GM18505 (cell line): ENCODE data around the gene RPUSD1.
"Not testable (repeated sequence)": the region's sequence is repeated elsewhere in the genome, so short reads cannot be mapped to it uniquely, and the experiment has no call there.

ENCODE experiments used
- ATAC-seq: cut with Tn5 transposase; IDR thresholded peaks from one replicate; pipeline ENCODE4 v1.9.1; 2021; ENCODE audit not compliant: unreplicated experiment
- POLR2A ChIP-seq: IDR thresholded peaks from 4 replicates; pipeline ENCODE4 v1.6.1; 2011; ENCODE audit warnings: borderline replicate concordance; ENCODE audit not compliant: insufficient read depth, insufficient read length; ENCODE audit errors: extremely low read depth

Gene RPUSD1

DNA sequence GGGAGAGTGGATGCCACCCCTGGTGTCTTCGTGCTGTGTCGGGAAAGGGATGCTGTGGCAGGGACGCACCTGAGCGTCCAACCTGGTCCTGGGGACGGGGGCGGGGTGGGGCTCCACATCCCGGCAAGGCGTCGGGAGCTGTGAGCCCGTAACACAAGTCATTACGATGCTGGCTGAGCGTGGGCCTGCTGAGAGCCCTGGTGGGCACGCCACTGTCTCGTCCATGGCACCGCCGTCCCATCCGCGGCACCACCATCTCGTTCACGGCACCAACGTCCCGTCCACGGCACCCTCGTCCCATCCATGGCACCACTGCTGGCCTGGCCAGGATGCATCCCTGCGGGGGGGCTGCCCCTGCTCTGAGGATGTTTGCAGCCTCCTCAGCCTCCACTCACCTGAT lies 36.4 kb upstream of the RPUSD1 start:
- TF ChIP-seq POLR2A = no peak
- no peak for ATAC-seq

GRCh38 chr16:824194-824593 lies 36.0 kb upstream of the RPUSD1 start:
- TF ChIP-seq POLR2A = no peak
- ATAC-seq = no peak

DNA sequence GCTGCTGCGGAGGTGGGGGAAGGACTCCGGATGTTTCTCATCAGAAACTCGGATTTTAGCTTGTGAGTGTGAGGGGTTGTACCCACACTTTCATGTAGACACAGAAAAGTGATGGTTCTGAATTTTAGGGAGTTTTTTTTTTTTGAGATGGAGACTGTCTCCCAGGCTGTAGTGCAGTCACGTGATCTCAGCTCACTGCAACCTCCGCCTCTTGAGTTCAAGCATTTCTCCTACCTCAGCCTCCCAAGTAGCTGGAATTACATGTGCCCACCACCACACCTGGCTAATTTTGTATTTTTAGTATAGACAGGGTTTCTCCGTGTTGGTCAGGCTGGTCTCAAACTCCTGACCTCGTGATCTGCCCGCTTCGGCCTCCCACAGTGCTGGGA lies 34.7 kb upstream of the RPUSD1 start:
- ATAC-seq = no peak

DNA sequence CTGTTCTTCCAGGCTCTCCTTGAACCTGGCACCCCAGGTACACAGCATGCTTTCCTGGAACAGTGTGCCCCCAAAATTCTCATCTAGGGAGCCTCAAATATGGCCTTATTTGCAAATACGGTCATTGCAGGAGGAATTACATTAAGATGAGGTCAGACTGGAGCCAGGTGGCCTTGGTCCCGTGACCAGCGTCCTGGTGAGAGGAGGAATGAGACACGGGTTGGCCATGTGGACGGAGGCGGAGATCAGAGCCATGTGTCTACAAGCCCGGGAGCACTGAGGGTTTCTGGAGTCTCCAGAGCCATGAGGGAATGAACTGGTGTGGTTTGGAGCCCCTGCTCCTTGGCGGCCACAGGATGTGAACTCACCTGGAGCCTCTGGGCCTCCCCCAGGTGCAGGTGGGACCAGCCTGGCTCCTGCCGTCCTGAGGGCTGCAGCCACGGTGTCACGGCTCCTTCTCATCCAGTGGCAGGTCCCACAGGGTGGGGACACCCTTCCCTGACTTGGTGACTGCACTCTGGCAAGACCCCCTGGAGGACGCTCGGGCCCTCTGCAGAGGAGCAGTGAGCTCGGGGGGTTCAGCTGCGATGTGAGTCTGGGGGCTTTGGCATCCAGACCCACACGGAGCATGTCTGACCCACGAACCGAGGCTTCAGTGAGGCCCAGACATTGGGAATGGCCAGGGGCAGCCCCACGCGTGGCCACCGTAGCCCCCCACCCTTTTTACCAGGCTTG lies 34.2 kb upstream of the RPUSD1 start:
- no peak for ATAC-seq
- no peak for TF ChIP-seq POLR2A

More for the DNA sequence above, 34.7 kb upstream of the RPUSD1 start:
- TF ChIP-seq POLR2A = no peak

- TF ChIP-seq POLR2A = no peak
- ATAC-seq = no peak
These were observed 33.6 kb upstream of the RPUSD1 start for GRCh38 chr16:821751-822150.

DNA sequence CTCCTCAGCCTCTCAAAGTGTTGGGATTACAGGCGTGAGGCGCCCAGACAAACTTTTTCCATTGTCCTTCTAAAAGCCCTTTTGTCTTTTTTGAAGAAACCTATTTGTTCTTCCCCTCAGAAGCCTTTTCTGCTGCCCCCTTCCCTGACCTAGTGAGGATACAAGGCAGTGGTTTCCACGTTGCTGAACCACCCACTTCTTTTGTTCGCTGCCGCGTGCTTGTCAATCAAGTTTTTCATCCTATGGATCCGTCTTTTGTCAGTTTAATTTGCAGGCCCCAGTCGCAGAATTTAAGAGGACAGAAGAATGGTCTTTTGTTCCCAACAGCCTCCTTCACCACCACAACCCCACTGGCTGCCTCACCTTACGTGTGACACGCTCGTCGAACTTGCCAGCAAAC lies 32.6 kb upstream of the RPUSD1 start:
- no peak for ATAC-seq
- no peak for TF ChIP-seq POLR2A

DNA sequence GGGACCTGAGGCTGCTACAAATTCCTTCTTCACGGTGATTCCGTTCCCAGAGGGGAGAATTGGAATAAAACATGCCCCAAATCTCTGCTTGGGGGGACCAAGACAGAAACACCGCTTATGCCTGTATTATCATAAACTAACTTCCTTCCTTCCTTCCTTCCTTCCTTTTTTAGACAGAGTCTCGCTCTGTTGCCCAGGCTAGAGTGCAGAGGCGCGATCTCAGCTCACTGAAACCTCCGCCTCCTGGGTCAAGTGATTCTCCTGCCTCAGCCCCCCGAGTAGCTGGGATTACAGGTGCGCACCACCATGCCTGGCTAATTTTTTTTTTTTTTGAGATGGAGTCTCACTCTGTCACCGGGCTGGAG lies 31.8 kb upstream of the RPUSD1 start:
- ATAC-seq = not testable (repeated sequence)

DNA sequence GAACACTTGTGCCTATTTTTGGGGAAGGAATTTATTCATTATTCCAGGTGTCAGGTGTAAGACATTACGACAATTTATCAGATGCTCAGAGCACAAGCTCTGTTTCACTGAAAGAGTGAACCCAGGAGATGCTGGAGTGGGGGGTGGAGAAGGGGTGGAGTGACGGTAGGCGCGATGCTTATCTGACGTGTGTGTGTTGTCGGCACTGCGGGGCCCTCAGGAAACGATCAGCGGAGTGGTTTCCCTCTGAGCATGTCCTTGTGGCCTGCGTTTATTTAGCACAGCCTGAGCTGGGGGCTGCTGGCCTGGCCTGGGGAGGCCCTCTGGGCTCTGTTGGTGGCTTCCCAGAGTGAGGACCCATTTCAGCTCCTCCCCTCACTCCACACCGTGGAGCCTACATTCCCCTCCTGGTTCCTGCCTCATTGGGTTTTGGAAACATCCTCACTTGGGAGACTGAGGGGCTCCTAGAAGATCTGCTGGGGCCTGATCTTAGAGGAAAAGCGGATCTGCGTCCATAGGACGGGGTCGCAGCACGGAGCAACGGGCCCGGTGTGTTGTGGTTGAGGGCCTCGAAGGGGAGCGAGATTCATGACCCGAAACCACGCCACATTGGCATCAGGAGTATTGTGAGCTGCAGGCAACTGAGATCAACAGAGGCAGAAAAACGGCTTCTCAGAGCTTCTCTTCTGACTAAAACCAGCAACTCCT lies 31.3 kb upstream of the RPUSD1 start:
- no peak for TF ChIP-seq POLR2A
- ATAC-seq = no peak

DNA sequence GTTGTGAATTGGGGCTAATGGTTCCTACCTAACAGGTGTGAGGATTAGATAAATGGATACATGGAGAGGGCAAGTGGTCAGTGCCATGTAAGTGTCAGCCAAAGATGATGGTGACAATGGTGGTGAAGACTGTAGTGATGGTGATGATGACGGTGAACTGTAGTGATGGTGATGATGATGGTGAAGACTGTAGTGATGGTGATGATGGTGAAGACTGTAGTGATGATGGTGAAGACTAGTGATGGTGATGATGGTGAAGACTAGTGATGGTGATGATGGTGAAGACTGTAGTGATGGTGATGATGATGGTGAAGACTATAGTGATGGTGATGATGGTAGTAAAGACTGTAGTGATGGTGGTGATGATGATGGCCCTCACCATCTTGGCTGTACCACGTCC lies 30.4 kb upstream of the RPUSD1 start:
- ATAC-seq = no peak
- no peak for TF ChIP-seq POLR2A

DNA sequence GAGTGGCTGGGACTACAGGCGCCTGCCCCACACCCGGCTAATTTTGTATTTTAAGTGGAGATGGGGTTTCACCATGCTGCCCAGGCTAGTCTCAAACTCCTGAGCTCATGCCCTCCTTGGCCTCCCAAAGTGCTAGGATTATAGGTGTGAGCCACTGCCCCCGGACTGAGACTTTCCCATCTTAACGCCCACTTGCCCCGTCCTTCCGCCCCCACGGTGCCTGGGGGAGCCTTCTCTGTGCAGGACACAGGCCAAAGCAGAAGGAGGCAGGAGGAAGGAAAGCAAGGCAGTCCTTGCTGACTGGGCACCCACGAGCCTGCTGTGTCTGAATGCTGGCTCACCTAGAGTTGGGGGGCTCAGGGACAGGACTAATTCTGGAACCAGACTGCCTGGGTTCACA lies 30.0 kb upstream of the RPUSD1 start:
- no peak for TF ChIP-seq POLR2A
- ATAC-seq = no peak

DNA sequence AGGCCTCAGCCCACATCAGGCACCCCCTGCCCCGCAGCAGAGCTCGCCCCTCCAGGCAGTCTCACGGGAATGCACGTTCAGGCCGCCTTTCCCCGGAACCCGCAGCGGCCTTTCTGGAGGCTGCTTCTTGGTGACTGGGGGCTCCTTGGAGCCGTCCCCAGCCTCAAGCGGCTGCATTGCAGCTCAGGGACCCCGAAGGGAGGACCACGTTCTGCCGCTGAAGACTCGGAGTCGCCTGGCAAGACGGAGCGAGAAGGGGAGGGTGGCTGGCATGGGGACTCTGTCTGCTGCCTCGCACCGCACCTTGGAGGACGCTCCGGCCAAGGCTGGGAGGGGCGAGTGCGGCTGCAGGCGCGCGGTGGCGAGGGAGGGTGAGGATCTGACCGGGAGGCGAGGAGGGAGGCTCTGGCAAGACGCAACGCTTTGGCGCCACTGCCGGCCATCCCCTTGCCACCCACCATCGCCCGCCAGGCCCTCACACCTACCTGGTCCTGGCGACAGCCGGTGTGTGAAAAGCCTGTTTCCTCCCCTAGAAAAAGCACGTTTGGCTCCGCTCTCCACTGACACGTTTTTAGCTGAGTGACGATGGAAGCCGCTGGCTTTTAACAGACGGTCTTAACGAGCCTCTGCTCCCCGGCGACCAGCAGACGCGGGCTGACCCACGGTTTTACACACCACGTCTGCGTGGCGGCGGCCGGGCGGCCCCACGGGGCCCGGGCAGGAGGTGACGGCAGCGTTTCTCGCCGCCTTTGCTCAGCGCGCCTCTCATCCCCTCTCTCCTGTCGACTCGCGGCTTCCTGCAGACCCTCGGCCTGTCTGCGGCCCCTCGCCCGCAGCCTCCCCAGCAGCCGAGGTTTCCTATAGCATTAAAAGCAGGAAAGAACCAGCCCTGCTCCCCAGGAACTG lies 29.1 kb upstream of the RPUSD1 start:
- ATAC-seq = no peak
- TF ChIP-seq POLR2A = no peak

- no peak for TF ChIP-seq POLR2A
- no peak for ATAC-seq
These were observed 27.7 kb upstream of the RPUSD1 start for GRCh38 chr16:815861-816260.

DNA sequence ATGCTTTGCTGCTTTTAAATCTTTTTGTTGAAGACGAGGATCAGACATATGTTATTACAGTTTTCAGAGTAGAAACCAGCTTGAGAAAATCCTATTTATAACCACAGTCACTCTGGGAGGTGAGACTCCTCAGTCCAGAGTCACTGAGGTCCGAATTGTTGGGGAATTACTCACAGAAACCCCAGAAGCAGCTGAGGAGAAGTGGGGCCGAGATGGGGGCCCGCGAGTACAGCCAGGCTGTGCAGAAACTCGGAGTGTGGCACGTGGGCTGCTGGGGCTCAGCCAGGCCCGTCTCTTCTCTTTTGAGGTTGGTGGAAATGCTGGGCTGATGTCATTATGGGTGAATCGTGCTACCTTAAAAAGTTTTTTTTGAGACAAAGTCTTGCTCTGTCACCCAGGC lies 26.8 kb upstream of the RPUSD1 start:
- TF ChIP-seq POLR2A = no peak
- ATAC-seq = no peak
